Body of pancreas (tissue), 4 donors: ENCODE data around the gene EYA2. TPM values are rescaled to one million over a fixed set of nuclear protein-coding genes. Genes with fewer than 3 reads are reported as not detected.
A peak's percentile ranks its signal among the peaks of the same experiment; 100 is the strongest.

Experiments
- ATAC-seq: fragments of 150-250 bp; one replicate; pipeline ENCODE4 v1.9.1; 2016
- DNase-seq, 4 donors: peaks; one replicate each; pipeline ENCODE4 v3.0.0-alpha.2; 2019
- H3K27ac ChIP-seq, 4 donors: fragments of 200-600 bp; sonication (generic); 1 replicate in 3 of 4; 2 replicates in 1 of 4; pipeline versions ENCODE4 v1.5.1 to v1.6.1; 2016 to 2019; ENCODE audit warnings: mild to moderate bottlenecking in 1 of 4, mixed read lengths in 1 of 4, moderate library complexity in 1 of 4
- H3K27me3 ChIP-seq, 2 donors: fragments of 200-600 bp; sonication (generic); one replicate each; pipeline ENCODE4 v1.6.0; 2016; ENCODE audit warnings: mild to moderate bottlenecking in 1 of 2
- H3K36me3 ChIP-seq, 2 donors: fragments of 200-600 bp; sonication (generic); replicated peaks in 1 of 2; 2 replicates each; pipeline ENCODE4 v1.5.1; 2016; ENCODE audit warnings: low read depth in 2 of 2; ENCODE audit not compliant: insufficient read depth in 1 of 2
- H3K4me1 ChIP-seq: fragments of 200-600 bp; sonication (generic); one replicate; pipeline ENCODE4 v1.6.0; 2016
- H3K4me3 ChIP-seq, 2 donors: fragments of 200-600 bp; sonication (generic); 1 replicate in 1 of 2; 2 replicates in 1 of 2; pipeline ENCODE4 v1.5.1; 2016 to 2019
- H3K9me3 ChIP-seq, 3 donors: fragments of 200-600 bp; sonication (generic); 1 replicate in 2 of 3; 2 replicates in 1 of 3; pipeline ENCODE4 v1.5.1; 2016
- POLR2A ChIP-seq, 3 donors: fragments of 450-650 bp; IDR thresholded peaks; one replicate each; pipeline ENCODE4 v1.6.1; 2016; ENCODE audit warnings: antibody characterized with exemption in 3 of 3, mild to moderate bottlenecking in 2 of 3
- WGBS, 2 donors: methylation state at CpG; one replicate each; pipeline ENCODE4 v1.1.5; 2017; 5-methylcytosine and 5-hydroxymethylcytosine counted together
- intact Hi-C: fragments of 100-400 bp; cut with DNase I; formaldehyde crosslinking; loops from one replicate; pipeline ENCODE4 v1.15.1; 2023
- total RNA-seq, 2 donors: library from RNA; depleted of rRNA; stranded (reverse); fragments of >200 nt; gene quantifications; one replicate each; pipeline ENCODE4 v1.1.0, GENCODE V29; 2016
- TF ChIP-seq, protein P1 (sequence below), 7 experiments: fragments of 450-650 bp in 4 of 7; fragments of 200-600 bp in 3 of 7; sonication (generic) in 3 of 7; IDR thresholded peaks; one replicate each; pipeline ENCODE4 v1.5.1; 2016 to 2019; ENCODE audit warnings: antibody characterized with exemption in 7 of 7

Gene EYA2
- total RNA-seq, 2 donors from 2014 or later = 0.52 to 3.6 TPM

DNA sequence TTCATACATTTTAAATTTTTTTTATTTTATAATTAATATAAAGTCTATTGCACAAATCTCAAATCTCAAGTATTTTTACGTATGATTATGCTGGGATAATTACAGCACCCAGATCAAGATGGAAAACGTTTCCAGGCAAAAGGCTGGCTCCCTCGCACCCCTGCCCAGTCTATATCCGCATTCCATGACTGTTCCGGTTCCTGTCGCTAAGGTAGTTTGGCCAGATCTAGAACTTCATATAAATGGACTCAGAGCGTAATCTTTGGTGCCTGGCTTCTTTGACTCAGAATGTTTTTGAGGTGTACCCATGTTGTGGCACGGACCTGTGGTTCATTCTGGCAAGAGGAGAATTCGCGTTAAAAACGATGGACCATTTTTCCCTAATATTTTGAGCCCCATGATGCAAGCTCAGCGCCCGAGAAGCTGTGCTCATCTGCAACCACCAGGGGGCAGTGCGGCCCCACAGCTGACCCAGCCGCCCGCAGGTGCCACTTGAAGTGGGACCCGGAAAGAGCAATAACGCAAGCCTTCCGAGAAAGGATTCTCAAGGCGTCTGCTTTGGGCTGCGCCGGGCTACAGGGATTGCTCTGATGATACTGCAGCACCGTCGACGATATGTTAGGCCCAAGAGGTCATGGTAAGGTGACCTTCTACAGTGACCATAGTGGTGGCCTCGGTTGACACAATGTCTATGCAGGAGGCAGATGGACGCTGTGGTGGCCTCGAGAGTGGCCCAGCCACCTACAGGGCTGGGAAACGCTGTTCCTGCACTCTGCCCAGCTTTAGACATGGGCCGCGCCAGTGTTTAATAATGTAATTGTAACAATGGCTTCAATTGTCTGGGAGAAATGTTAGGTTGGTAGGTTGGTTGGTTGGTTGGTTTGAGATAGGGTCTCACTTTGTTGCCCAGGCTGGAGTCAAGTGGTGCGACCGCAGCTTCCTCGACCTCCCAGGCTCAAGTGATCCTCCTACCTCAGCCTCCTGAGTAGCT is 301.7 kb downstream of the EYA2 start:
- DNase-seq (peak; percentile 65 to 75 (median 70)), ATAC-seq (peak; percentile 67)
- intact Hi-C loops = loop anchor here (10.0 kb wide), 2 partner anchors 188 to 428 kb away; no protein-coding TSS in a partner anchor
- Histone ChIP-seq H3K27ac (no peak overlapping the region), H3K36me3 (no peaks in the 10 kb centered on the region), H3K4me3 (no peak overlapping the region), H3K27me3 (no peaks in the 10 kb centered on the region), H3K4me1 (peaks cover 12% of the 10 kb centered on the region), H3K9me3 (no peaks in the 10 kb centered on the region)
- TF ChIP-seq, protein P1, sequence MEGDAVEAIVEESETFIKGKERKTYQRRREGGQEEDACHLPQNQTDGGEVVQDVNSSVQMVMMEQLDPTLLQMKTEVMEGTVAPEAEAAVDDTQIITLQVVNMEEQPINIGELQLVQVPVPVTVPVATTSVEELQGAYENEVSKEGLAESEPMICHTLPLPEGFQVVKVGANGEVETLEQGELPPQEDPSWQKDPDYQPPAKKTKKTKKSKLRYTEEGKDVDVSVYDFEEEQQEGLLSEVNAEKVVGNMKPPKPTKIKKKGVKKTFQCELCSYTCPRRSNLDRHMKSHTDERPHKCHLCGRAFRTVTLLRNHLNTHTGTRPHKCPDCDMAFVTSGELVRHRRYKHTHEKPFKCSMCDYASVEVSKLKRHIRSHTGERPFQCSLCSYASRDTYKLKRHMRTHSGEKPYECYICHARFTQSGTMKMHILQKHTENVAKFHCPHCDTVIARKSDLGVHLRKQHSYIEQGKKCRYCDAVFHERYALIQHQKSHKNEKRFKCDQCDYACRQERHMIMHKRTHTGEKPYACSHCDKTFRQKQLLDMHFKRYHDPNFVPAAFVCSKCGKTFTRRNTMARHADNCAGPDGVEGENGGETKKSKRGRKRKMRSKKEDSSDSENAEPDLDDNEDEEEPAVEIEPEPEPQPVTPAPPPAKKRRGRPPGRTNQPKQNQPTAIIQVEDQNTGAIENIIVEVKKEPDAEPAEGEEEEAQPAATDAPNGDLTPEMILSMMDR (IDR thresholded peaks at IDR 0.05) = peak; percentile 82 to 94 (median 85)
- TF ChIP-seq POLR2A (IDR thresholded peaks at IDR 0.05) = no peak
- 35 to 52% methylated on average over 21 to 34 of the region's 34 CpGs for WGBS, 2 donors

DNA sequence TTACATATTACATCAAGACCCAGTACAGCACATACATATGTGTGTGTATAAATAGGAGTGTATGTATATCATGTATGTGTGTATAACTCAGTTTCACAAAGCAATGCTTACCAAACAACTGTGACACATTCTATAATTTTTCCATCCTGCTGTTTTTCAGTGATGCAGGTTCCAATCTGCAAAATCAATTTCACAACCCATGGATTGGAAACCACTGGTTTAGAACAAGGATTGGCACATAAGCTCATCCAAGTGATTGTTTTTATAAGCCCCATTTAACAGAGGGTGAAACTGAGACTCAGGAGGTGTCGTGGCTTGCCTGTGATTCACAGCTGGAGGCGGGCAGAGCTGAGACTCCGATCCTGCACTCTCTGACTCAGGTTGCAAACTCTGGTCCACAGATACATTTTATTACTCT is 303.6 kb downstream of the EYA2 start:
- H3K4me1 ChIP-seq = peaks cover 12% of the 10 kb centered on the region
- DNase-seq (no peak), ATAC-seq (no peak)
- H3K4me3 ChIP-seq = no peak overlapping the region
- no peak for TF ChIP-seq POLR2A (IDR thresholded peaks at IDR 0.05)
- TF ChIP-seq, protein P1 (IDR thresholded peaks at IDR 0.05) = no peak
- intact Hi-C loops = loop anchor here (10.0 kb wide), 2 partner anchors 187 to 427 kb away; no protein-coding TSS in a partner anchor
- H3K27me3 ChIP-seq = no peaks in the 10 kb centered on the region
- 91 to 92% methylated on average over 3 of the region's 3 CpGs for WGBS, 2 donors
- no peaks in the 10 kb centered on the region for H3K36me3 ChIP-seq
- H3K27ac ChIP-seq = no peak overlapping the region
- no peaks in the 10 kb centered on the region for H3K9me3 ChIP-seq

DNA sequence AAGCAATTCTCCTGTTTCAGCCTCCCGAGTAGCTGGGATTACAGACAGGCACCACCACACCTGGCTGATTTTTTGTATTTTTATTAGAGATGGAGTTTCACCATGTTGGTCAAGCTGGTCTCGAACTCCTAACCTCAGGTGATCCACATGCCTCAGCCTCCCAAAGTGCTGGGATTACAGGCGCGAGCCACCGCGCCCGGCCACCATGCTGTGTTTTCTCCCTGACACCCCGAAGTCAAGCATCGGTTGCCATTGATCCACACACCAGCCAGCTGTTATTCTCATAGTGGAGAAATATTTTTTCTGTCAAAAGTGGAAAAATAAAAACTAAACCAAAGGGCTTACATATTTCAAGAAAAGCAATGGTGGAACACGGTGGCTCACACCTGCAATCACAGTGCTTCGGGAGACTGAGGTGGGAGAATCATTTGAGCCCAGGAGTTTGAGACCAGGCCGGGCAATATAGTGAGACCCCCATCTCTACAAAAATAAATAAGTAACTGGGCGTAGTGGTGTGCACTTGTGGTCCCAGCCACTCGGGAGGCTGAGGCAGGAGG is 304.4 kb downstream of the EYA2 start:
- Histone ChIP-seq H3K4me3 (no peak overlapping the region), H3K9me3 (no peaks in the 10 kb centered on the region), H3K27ac (no peak overlapping the region), H3K27me3 (no peaks in the 10 kb centered on the region), H3K4me1 (peaks cover 12% of the 10 kb centered on the region), H3K36me3 (no peaks in the 10 kb centered on the region)
- 90 to 94% methylated on average over 14 of the region's 14 CpGs for WGBS, 2 donors
- intact Hi-C loops = loop anchor here (10.0 kb wide), 2 partner anchors 186 to 426 kb away; no protein-coding TSS in a partner anchor
- no peak for TF ChIP-seq POLR2A (IDR thresholded peaks at IDR 0.05)
- TF ChIP-seq, protein P1 (IDR thresholded peaks at IDR 0.05) = no peak
- DNase-seq (no peak), ATAC-seq (no peak)

DNA sequence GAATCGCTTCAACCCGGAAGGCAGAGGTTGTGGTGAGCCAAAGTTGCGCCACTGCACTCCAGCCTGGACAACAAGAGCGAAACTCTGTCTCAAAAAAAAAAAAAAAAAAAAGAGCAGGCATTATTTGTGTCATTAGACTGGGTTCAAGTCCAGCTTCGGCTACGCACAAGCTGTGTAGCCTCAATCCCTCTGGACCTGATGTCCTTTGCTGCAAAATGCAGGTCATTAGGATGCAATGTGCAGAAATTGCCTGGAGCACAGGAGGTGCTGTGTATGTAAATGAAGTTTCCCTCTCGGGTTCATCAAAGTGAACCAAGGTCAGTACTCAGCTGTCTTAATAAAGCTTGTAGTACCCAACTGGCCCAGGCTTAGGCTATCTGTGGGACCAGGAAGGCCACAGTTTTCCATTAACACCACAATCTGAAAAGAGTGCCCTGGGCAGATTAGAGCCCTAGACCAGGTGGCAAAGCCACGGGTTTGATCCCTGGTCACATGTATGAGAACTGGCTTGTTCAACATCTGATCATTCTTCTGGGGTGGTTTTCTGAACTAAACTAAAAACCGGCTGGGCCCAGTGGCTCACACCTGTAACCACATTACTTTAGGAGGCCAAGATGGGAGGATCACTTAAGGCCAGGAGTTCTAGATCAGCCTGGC is 306.6 kb downstream of the EYA2 start:
- Histone ChIP-seq H3K9me3 (no peaks in the 10 kb centered on the region), H3K27me3 (no peaks in the 10 kb centered on the region), H3K4me3 (no peak overlapping the region), H3K36me3 (no peaks in the 10 kb centered on the region), H3K27ac (peak overlapping the region in 1 of 4 donors; percentile 3), H3K4me1 (peaks cover 12% of the 10 kb centered on the region)
- DNase-seq (no peak), ATAC-seq (no peak)
- intact Hi-C loops = no loop called here
- TF ChIP-seq, protein P1 (IDR thresholded peaks at IDR 0.05) = no peak
- no peak for TF ChIP-seq POLR2A (IDR thresholded peaks at IDR 0.05)
- 72 to 77% methylated on average over 9 of the region's 9 CpGs for WGBS, 2 donors
